Measurements from ENCODE around the gene CD101. TPM values are rescaled to one million over a fixed set of nuclear protein-coding genes. Genes with fewer than 3 reads are reported as not detected.

CD101 gene
- total RNA-seq, 2 experiments from 2014 or later, result 2.1 to 2.2 TPM

- H3K9me3 ChIP-seq (ENCODE audit: control insufficient read depth in 1 of 2, insufficient read depth in 1 of 2, low read length in 2 of 2), result no peaks in the 10 kb centered on the region
- Mint-ChIP-seq H3K27me3 (no peaks in the 10 kb centered on the region), H3K27ac (no peak overlapping the region), H3K4me3 (no peak overlapping the region), H3K4me1 (ENCODE audit: low read depth) (no peaks in the 10 kb centered on the region), H3K36me3 (ENCODE audit: low read depth) (no peaks in the 10 kb centered on the region), H3K9me3 (no peaks in the 10 kb centered on the region)
- peaks cover 9% of the 10 kb centered on the region for H3K36me3 ChIP-seq (ENCODE audit: insufficient read depth, low read length)
- TF ChIP-seq CTCF (IDR thresholded peaks at IDR 0.05), result no peak
- no peak overlapping the region for H3K4me3 ChIP-seq (ENCODE audit: low read length)
- H3K4me1 ChIP-seq (ENCODE audit: insufficient read depth, low read length), result peaks cover 2% of the 10 kb centered on the region
- H3K27me3 ChIP-seq (ENCODE audit: control insufficient read depth in 1 of 2, insufficient read depth in 2 of 2, low read length in 2 of 2), result no peaks in the 10 kb centered on the region
- ATAC-seq (ENCODE audit: poor library complexity) (no peak), DNase-seq (no peak)
- CTCF ChIA-PET, result no interaction called here
- POLR2A ChIA-PET, result interaction anchor here (1.3 kb wide), 1 partner anchor 39 kb away, joined by 3 read pairs; no protein-coding TSS in a partner anchor
- intact Hi-C loops (cut with DNase I, micrococcal nuclease), result no loop called here
- H3K27ac ChIP-seq (ENCODE audit: low read depth in 1 of 2, low read length in 2 of 2), result no peak overlapping the region
Measured at GRCh38 chr1:117025568-117025967, 24.0 kb downstream of the CD101 start.

GRCh38 chr1:117026361-117026760 is 24.8 kb downstream of the CD101 start:
- no peaks in the 10 kb centered on the region for H3K9me3 ChIP-seq (ENCODE audit: control insufficient read depth in 1 of 2, insufficient read depth in 1 of 2, low read length in 2 of 2)
- H3K4me3 ChIP-seq (ENCODE audit: low read length), result no peak overlapping the region
- CTCF ChIA-PET, result no interaction called here
- Mint-ChIP-seq H3K4me1 (ENCODE audit: low read depth) (no peaks in the 10 kb centered on the region), H3K4me3 (no peak overlapping the region), H3K27ac (no peak overlapping the region), H3K27me3 (no peaks in the 10 kb centered on the region), H3K36me3 (ENCODE audit: low read depth) (no peaks in the 10 kb centered on the region), H3K9me3 (no peaks in the 10 kb centered on the region)
- DNase-seq (no peak), ATAC-seq (ENCODE audit: poor library complexity) (no peak)
- H3K4me1 ChIP-seq (ENCODE audit: insufficient read depth, low read length), result peaks cover 2% of the 10 kb centered on the region
- H3K27me3 ChIP-seq (ENCODE audit: control insufficient read depth in 1 of 2, insufficient read depth in 2 of 2, low read length in 2 of 2), result no peaks in the 10 kb centered on the region
- POLR2A ChIA-PET, result interaction anchor here (1.3 kb wide), 1 partner anchor 39 kb away, joined by 3 read pairs; no protein-coding TSS in a partner anchor
- H3K27ac ChIP-seq (ENCODE audit: low read depth in 1 of 2, low read length in 2 of 2), result no peak overlapping the region
- no peak for TF ChIP-seq CTCF (IDR thresholded peaks at IDR 0.05)
- H3K36me3 ChIP-seq (ENCODE audit: insufficient read depth, low read length), result peaks cover 4% of the 10 kb centered on the region
- intact Hi-C loops (cut with DNase I, micrococcal nuclease), result no loop called here

- Histone ChIP-seq H3K4me3 (ENCODE audit: low read length) (no peak overlapping the region), H3K27ac (ENCODE audit: low read depth in 1 of 2, low read length in 2 of 2) (no peak overlapping the region), H3K4me1 (ENCODE audit: insufficient read depth, low read length) (peaks cover 7% of the 10 kb centered on the region), H3K36me3 (ENCODE audit: insufficient read depth, low read length) (peaks cover 10% of the 10 kb centered on the region), H3K27me3 (ENCODE audit: control insufficient read depth in 1 of 2, insufficient read depth in 2 of 2, low read length in 2 of 2) (no peaks in the 10 kb centered on the region), H3K9me3 (ENCODE audit: control insufficient read depth in 1 of 2, insufficient read depth in 1 of 2, low read length in 2 of 2) (no peaks in the 10 kb centered on the region)
- ATAC-seq (ENCODE audit: poor library complexity) (no peak), DNase-seq (no peak)
- no peak overlapping the region for H3K27ac Mint-ChIP-seq
- POLR2A ChIA-PET, result no interaction called here
- CTCF ChIA-PET, result no interaction called here
- peaks cover 18% of the 10 kb centered on the region for H3K4me1 Mint-ChIP-seq (ENCODE audit: low read depth)
- no peaks in the 10 kb centered on the region for H3K27me3 Mint-ChIP-seq
- intact Hi-C loops (cut with DNase I, micrococcal nuclease), result no loop called here
- no peak overlapping the region for H3K4me3 Mint-ChIP-seq
- H3K9me3 Mint-ChIP-seq, result no peaks in the 10 kb centered on the region
- H3K36me3 Mint-ChIP-seq (ENCODE audit: low read depth), result no peaks in the 10 kb centered on the region
- TF ChIP-seq CTCF (IDR thresholded peaks at IDR 0.05), result no peak
Measured at GRCh38 chr1:117029685-117030084, 28.1 kb downstream of the CD101 start.
